GM13977 (cell line): ENCODE data around the gene ACOT7.

Experiments
- DNase-seq: peaks from one replicate; pipeline ENCODE4 v3.0.0; 2012; ENCODE audit warnings: low spot score
- CTCF ChIP-seq: IDR thresholded peaks from 2 replicates; pipeline ENCODE4 v1.5.1; 2012; ENCODE audit warnings: mild to moderate bottlenecking, control low read depth; ENCODE audit not compliant: insufficient read depth; ENCODE audit errors: extremely low read depth, missing control alignments
- in situ Hi-C: fragments of 300-500 bp; cut with MboI; formaldehyde crosslinking; loops from one replicate; pipeline ENCODE4 v1.12.0; 2022; ENCODE audit warnings: low sequenced_read_pairs, low pct_unique_long_range_greater_than_20kb, mixed read lengths, inconsistent platforms; ENCODE audit not compliant: unreplicated experiment

ACOT7 gene

GRCh38 chr1:6234502-6235295 lies 158.9 kb downstream of the ACOT7 start:
- in situ Hi-C loops = no loop called here
- no peak for DNase-seq
- TF ChIP-seq CTCF = no peak

GRCh38 chr1:6233376-6233775 lies 160.2 kb downstream of the ACOT7 start:
- no peak for DNase-seq
- TF ChIP-seq CTCF = no peak
- in situ Hi-C loops = no loop called here

- no peak for DNase-seq
- in situ Hi-C loops = no loop called here
- TF ChIP-seq CTCF = no peak
Observed at GRCh38 chr1:6225651-6226050, 167.9 kb downstream of the ACOT7 start.

GRCh38 chr1:6224718-6225117 lies 168.8 kb downstream of the ACOT7 start:
- DNase-seq = no peak

GRCh38 chr1:6223617-6224016 lies 169.9 kb downstream of the ACOT7 start:
- no peak for TF ChIP-seq CTCF
- in situ Hi-C loops = no loop called here
- no peak for DNase-seq

More at GRCh38 chr1:6224718-6225117, 168.8 kb downstream of the ACOT7 start:
- in situ Hi-C loops = no loop called here
- TF ChIP-seq CTCF = no peak

GRCh38 chr1:6222636-6223035 lies 170.9 kb downstream of the ACOT7 start:
- in situ Hi-C loops = no loop called here
- no peak for TF ChIP-seq CTCF
- DNase-seq = no peak
